ENCODE data around the gene C11orf52.

DNA sequence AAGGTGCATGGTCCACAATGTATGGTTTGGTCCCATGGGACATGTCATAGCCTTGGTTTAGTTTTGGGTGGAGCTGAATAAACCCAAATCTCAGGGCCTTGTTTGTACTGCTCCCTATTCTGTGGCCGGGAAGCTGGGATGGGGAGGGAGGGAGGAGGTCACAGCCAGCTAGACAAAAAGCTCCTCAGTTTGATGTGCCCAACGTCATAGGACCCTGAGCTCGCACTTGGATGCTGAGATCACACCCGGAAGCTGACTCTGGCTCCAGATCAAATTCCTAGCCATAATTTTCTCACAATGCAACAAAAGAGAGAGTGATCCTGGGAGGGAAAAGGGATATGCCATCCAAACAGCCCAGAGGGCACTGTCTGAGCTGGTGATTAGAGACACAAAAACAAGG is 4.7 kb upstream of the C11orf52 start:
- TF ChIP-seq, protein P1, sequence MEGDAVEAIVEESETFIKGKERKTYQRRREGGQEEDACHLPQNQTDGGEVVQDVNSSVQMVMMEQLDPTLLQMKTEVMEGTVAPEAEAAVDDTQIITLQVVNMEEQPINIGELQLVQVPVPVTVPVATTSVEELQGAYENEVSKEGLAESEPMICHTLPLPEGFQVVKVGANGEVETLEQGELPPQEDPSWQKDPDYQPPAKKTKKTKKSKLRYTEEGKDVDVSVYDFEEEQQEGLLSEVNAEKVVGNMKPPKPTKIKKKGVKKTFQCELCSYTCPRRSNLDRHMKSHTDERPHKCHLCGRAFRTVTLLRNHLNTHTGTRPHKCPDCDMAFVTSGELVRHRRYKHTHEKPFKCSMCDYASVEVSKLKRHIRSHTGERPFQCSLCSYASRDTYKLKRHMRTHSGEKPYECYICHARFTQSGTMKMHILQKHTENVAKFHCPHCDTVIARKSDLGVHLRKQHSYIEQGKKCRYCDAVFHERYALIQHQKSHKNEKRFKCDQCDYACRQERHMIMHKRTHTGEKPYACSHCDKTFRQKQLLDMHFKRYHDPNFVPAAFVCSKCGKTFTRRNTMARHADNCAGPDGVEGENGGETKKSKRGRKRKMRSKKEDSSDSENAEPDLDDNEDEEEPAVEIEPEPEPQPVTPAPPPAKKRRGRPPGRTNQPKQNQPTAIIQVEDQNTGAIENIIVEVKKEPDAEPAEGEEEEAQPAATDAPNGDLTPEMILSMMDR (IDR thresholded peaks at IDR 0.05) = no peak
- no peak for TF ChIP-seq ZFX (IDR thresholded peaks at IDR 0.05; ENCODE audit: borderline replicate concordance)

Measured in 22Rv1 (cell line).